Measurements from ENCODE around the gene GRIK1.

The GRIK1 gene

GRCh38 chr21:29920938-29921337, 18.9 kb downstream of the GRIK1 start:
- DNase-seq (ENCODE audit: extremely low spot score, insufficient read length, low read depth), result no peak

GRCh38 chr21:29914326-29914725, 25.5 kb downstream of the GRIK1 start:
- FAIRE-seq, result no peak
- DNase-seq (ENCODE audit: extremely low spot score, insufficient read length, low read depth), result no peak

More at GRCh38 chr21:29920938-29921337, 18.9 kb downstream of the GRIK1 start:
- no peak for FAIRE-seq

GRCh38 chr21:29909571-29909970, 30.2 kb downstream of the GRIK1 start:
- FAIRE-seq (no peak), DNase-seq (ENCODE audit: extremely low spot score, insufficient read length, low read depth) (no peak)

GRCh38 chr21:29904359-29905282, 35.2 kb downstream of the GRIK1 start:
- no peak for DNase-seq (ENCODE audit: extremely low spot score, insufficient read length, low read depth)

GRCh38 chr21:29896884-29897283, 42.9 kb downstream of the GRIK1 start:
- no peak for FAIRE-seq
- DNase-seq (ENCODE audit: extremely low spot score, insufficient read length, low read depth), result no peak

More at GRCh38 chr21:29904359-29905282, 35.2 kb downstream of the GRIK1 start:
- FAIRE-seq, result no peak

GRCh38 chr21:29893687-29894086, 46.1 kb downstream of the GRIK1 start:
- FAIRE-seq, result no peak
- DNase-seq (ENCODE audit: extremely low spot score, insufficient read length, low read depth), result no peak

GRCh38 chr21:29892379-29892778, 47.4 kb downstream of the GRIK1 start:
- FAIRE-seq (no peak), DNase-seq (ENCODE audit: extremely low spot score, insufficient read length, low read depth) (no peak)

GRCh38 chr21:29888437-29888836, 51.4 kb downstream of the GRIK1 start:
- FAIRE-seq (no peak), DNase-seq (ENCODE audit: extremely low spot score, insufficient read length, low read depth) (no peak)

GRCh38 chr21:29887313-29888009, 52.3 kb downstream of the GRIK1 start:
- FAIRE-seq (no peak), DNase-seq (ENCODE audit: extremely low spot score, insufficient read length, low read depth) (no peak)

- FAIRE-seq (no peak), DNase-seq (ENCODE audit: extremely low spot score, insufficient read length, low read depth) (no peak)
These were observed 54.3 kb downstream of the GRIK1 start for GRCh38 chr21:29885491-29885890.

GRCh38 chr21:29875873-29876272, 63.9 kb downstream of the GRIK1 start:
- FAIRE-seq (no peak), DNase-seq (ENCODE audit: extremely low spot score, insufficient read length, low read depth) (no peak)

- DNase-seq (ENCODE audit: extremely low spot score, insufficient read length, low read depth), result no peak
- no peak for FAIRE-seq
These were observed 64.6 kb downstream of the GRIK1 start for GRCh38 chr21:29875036-29875716.

- no peak for DNase-seq (ENCODE audit: extremely low spot score, insufficient read length, low read depth)
- no peak for FAIRE-seq
These were observed 65.9 kb downstream of the GRIK1 start for GRCh38 chr21:29873908-29874307.

GRCh38 chr21:29870814-29871213, 69.0 kb downstream of the GRIK1 start:
- FAIRE-seq (no peak), DNase-seq (ENCODE audit: extremely low spot score, insufficient read length, low read depth) (no peak)

GRCh38 chr21:29867796-29868195, 72.0 kb downstream of the GRIK1 start:
- DNase-seq (ENCODE audit: extremely low spot score, insufficient read length, low read depth), result no peak
- FAIRE-seq, result no peak

- no peak for DNase-seq (ENCODE audit: extremely low spot score, insufficient read length, low read depth)
- no peak for FAIRE-seq
These were observed 79.5 kb downstream of the GRIK1 start for GRCh38 chr21:29860346-29860745.

- DNase-seq (ENCODE audit: extremely low spot score, insufficient read length, low read depth) (no peak), FAIRE-seq (no peak)
These were observed 82.6 kb downstream of the GRIK1 start for GRCh38 chr21:29857150-29857549.

- DNase-seq (ENCODE audit: extremely low spot score, insufficient read length, low read depth) (no peak), FAIRE-seq (no peak)
These were observed 85.0 kb downstream of the GRIK1 start for GRCh38 chr21:29854795-29855194.

GRCh38 chr21:29851611-29852010, 88.2 kb downstream of the GRIK1 start:
- DNase-seq (ENCODE audit: extremely low spot score, insufficient read length, low read depth), result no peak
- no peak for FAIRE-seq

- DNase-seq (ENCODE audit: extremely low spot score, insufficient read length, low read depth) (peak; percentile 12), FAIRE-seq (peak; percentile 80)
These were observed 90.0 kb downstream of the GRIK1 start for GRCh38 chr21:29849735-29850176.

- FAIRE-seq, result no peak
- DNase-seq (ENCODE audit: extremely low spot score, insufficient read length, low read depth), result no peak
These were observed 96.0 kb downstream of the GRIK1 start for GRCh38 chr21:29843804-29844203.

All from GM18507 (cell line).